ENCODE measurements around the gene IVD. TPM values are rescaled to one million over a fixed set of nuclear protein-coding genes. Genes with fewer than 3 reads are reported as not detected.

Gene IVD
- total and polyA plus RNA-seq, 4 donors = 40.3 to 156 (median 94.4) TPM

DNA sequence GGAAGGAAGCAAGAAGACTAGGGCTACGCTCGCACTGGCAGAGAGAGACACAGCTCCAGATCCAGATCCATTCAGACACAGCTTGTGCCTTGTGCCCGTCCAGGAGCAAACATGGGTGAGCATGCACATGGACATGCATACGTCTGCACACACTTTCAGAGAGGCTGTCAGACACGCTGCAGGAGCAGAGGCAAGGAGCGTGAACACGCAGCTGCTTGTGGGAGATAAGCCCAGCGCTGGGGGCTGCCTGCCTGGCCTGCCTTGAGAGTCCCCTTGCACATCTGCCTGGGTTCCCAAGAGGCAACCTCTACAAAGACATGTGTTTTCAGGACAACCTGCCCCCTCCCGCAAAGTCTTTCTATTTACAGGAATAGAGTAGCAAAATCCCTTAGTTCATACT lies 21.6 kb downstream of the IVD start:
- no peak overlapping the region for H3K4me3 ChIP-seq (ENCODE audit: low read depth in 1 of 3, low read length in 3 of 3)
- no peaks in the 10 kb centered on the region for H3K36me3 ChIP-seq (ENCODE audit: control insufficient read depth in 4 of 4, insufficient read depth in 3 of 4, low read depth in 1 of 4, low read length in 3 of 4)
- no peaks in the 10 kb centered on the region for H3K27me3 ChIP-seq (ENCODE audit: control insufficient read depth in 4 of 4, insufficient read depth in 4 of 4, low read length in 3 of 4)
- WGBS = 91% methylated on average over 9 of the region's 9 CpGs
- H3K9me3 ChIP-seq (ENCODE audit: control insufficient read depth in 4 of 4, low read length in 3 of 4) = no peaks in the 10 kb centered on the region
- no peak overlapping the region for H3K27ac ChIP-seq (ENCODE audit: low read depth in 1 of 2, low read length in 2 of 2)
- no peaks in the 10 kb centered on the region for H3K4me1 ChIP-seq (ENCODE audit: control insufficient read depth in 4 of 4, insufficient read depth in 4 of 4, low read length in 3 of 4)
- H3K9ac ChIP-seq (ENCODE audit: low read depth in 1 of 2, low read length in 2 of 2) = no peak overlapping the region
- peak; percentile 74 for DNase-seq (ENCODE audit: low spot score)
- TF ChIP-seq TAF1 (conservative IDR thresholded peaks at IDR 0.05) (no peak), HNF4A (conservative IDR thresholded peaks at IDR 0.05) (no peak), RAD21 (IDR thresholded peaks at IDR 0.05) (no peak)
- TF ChIP-seq, protein P1, sequence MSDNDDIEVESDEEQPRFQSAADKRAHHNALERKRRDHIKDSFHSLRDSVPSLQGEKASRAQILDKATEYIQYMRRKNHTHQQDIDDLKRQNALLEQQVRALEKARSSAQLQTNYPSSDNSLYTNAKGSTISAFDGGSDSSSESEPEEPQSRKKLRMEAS (IDR thresholded peaks at IDR 0.05) = no peak

DNA sequence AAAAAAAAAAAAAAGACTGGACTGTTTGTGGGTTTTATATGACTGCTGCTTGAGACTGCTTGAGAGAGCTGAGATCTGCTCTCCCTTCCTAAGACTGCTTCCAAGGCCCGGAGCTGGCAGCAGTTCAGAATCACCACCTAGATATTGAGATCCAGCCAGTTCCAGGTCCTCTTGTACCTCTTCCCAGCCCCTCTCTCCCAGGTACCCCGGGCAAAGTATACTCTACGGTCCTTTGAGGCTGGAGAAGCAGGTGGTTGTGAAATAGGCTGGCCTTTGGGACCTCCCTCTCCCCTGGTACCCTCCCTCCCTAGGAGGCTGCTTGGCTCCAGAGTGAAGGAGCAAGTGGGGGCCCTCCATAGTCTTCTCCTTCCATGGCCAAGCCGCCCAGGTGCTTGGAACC lies 22.6 kb downstream of the IVD start:
- H3K4me3 ChIP-seq (ENCODE audit: low read depth in 1 of 3, low read length in 3 of 3) = no peak overlapping the region
- H3K36me3 ChIP-seq (ENCODE audit: control insufficient read depth in 4 of 4, insufficient read depth in 3 of 4, low read depth in 1 of 4, low read length in 3 of 4) = no peaks in the 10 kb centered on the region
- no peaks in the 10 kb centered on the region for H3K9me3 ChIP-seq (ENCODE audit: control insufficient read depth in 4 of 4, low read length in 3 of 4)
- no peaks in the 10 kb centered on the region for H3K4me1 ChIP-seq (ENCODE audit: control insufficient read depth in 4 of 4, insufficient read depth in 4 of 4, low read length in 3 of 4)
- H3K9ac ChIP-seq (ENCODE audit: low read depth in 1 of 2, low read length in 2 of 2) = no peak overlapping the region
- H3K27me3 ChIP-seq (ENCODE audit: control insufficient read depth in 4 of 4, insufficient read depth in 4 of 4, low read length in 3 of 4) = no peaks in the 10 kb centered on the region
- DNase-seq (ENCODE audit: low spot score) = no peak
- no peak for TF ChIP-seq TAF1 (conservative IDR thresholded peaks at IDR 0.05)
- TF ChIP-seq RXRA (IDR thresholded peaks at IDR 0.05) = no peak
- TF ChIP-seq HNF4G (IDR thresholded peaks at IDR 0.05) = no peak
- TF ChIP-seq FOXA1 (IDR thresholded peaks at IDR 0.05) = no peak
- TF ChIP-seq, protein P2, sequence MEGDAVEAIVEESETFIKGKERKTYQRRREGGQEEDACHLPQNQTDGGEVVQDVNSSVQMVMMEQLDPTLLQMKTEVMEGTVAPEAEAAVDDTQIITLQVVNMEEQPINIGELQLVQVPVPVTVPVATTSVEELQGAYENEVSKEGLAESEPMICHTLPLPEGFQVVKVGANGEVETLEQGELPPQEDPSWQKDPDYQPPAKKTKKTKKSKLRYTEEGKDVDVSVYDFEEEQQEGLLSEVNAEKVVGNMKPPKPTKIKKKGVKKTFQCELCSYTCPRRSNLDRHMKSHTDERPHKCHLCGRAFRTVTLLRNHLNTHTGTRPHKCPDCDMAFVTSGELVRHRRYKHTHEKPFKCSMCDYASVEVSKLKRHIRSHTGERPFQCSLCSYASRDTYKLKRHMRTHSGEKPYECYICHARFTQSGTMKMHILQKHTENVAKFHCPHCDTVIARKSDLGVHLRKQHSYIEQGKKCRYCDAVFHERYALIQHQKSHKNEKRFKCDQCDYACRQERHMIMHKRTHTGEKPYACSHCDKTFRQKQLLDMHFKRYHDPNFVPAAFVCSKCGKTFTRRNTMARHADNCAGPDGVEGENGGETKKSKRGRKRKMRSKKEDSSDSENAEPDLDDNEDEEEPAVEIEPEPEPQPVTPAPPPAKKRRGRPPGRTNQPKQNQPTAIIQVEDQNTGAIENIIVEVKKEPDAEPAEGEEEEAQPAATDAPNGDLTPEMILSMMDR (IDR thresholded peaks at IDR 0.05; ENCODE audit: low read depth, low read length, missing input control) = no peak
- no peak for TF ChIP-seq EGR1 (IDR thresholded peaks at IDR 0.05; ENCODE audit: low read depth in 2 of 2)
- TF ChIP-seq, protein P1 (IDR thresholded peaks at IDR 0.05) = no peak
- TF ChIP-seq, protein P3, sequence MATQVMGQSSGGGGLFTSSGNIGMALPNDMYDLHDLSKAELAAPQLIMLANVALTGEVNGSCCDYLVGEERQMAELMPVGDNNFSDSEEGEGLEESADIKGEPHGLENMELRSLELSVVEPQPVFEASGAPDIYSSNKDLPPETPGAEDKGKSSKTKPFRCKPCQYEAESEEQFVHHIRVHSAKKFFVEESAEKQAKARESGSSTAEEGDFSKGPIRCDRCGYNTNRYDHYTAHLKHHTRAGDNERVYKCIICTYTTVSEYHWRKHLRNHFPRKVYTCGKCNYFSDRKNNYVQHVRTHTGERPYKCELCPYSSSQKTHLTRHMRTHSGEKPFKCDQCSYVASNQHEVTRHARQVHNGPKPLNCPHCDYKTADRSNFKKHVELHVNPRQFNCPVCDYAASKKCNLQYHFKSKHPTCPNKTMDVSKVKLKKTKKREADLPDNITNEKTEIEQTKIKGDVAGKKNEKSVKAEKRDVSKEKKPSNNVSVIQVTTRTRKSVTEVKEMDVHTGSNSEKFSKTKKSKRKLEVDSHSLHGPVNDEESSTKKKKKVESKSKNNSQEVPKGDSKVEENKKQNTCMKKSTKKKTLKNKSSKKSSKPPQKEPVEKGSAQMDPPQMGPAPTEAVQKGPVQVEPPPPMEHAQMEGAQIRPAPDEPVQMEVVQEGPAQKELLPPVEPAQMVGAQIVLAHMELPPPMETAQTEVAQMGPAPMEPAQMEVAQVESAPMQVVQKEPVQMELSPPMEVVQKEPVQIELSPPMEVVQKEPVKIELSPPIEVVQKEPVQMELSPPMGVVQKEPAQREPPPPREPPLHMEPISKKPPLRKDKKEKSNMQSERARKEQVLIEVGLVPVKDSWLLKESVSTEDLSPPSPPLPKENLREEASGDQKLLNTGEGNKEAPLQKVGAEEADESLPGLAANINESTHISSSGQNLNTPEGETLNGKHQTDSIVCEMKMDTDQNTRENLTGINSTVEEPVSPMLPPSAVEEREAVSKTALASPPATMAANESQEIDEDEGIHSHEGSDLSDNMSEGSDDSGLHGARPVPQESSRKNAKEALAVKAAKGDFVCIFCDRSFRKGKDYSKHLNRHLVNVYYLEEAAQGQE (IDR thresholded peaks at IDR 0.05) = no peak
- no peak for TF ChIP-seq FOXA2 (IDR thresholded peaks at IDR 0.05)
- no peak for TF ChIP-seq RAD21 (IDR thresholded peaks at IDR 0.05)
- TF ChIP-seq HNF4A (conservative IDR thresholded peaks at IDR 0.05) = no peak
- TF ChIP-seq YY1 (IDR thresholded peaks at IDR 0.05) = no peak
- TF ChIP-seq GABPA (IDR thresholded peaks at IDR 0.05 in 1 of 2, conservative IDR thresholded peaks at IDR 0.05 in 1 of 2) = no peak
- TF ChIP-seq SP1 (IDR thresholded peaks at IDR 0.05) = no peak
- TF ChIP-seq NR2F2 (IDR thresholded peaks at IDR 0.05) = no peak
- TF ChIP-seq, protein P4, sequence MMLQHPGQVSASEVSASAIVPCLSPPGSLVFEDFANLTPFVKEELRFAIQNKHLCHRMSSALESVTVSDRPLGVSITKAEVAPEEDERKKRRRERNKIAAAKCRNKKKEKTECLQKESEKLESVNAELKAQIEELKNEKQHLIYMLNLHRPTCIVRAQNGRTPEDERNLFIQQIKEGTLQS (IDR thresholded peaks at IDR 0.05) = no peak
- TF ChIP-seq JUND (IDR thresholded peaks at IDR 0.05) = no peak
- TF ChIP-seq, protein P5, sequence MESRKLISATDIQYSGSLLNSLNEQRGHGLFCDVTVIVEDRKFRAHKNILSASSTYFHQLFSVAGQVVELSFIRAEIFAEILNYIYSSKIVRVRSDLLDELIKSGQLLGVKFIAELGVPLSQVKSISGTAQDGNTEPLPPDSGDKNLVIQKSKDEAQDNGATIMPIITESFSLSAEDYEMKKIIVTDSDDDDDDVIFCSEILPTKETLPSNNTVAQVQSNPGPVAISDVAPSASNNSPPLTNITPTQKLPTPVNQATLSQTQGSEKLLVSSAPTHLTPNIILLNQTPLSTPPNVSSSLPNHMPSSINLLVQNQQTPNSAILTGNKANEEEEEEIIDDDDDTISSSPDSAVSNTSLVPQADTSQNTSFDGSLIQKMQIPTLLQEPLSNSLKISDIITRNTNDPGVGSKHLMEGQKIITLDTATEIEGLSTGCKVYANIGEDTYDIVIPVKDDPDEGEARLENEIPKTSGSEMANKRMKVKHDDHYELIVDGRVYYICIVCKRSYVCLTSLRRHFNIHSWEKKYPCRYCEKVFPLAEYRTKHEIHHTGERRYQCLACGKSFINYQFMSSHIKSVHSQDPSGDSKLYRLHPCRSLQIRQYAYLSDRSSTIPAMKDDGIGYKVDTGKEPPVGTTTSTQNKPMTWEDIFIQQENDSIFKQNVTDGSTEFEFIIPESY (IDR thresholded peaks at IDR 0.05) = no peak
- H3K27ac ChIP-seq (ENCODE audit: low read depth in 1 of 2, low read length in 2 of 2) = no peak overlapping the region
- WGBS = 79% methylated on average over 4 of the region's 4 CpGs

Measured in liver (tissue), 9 donors.